SU-DHL-6 (cell line): ENCODE results near the gene IFI16.
A peak's percentile ranks its signal among the peaks of the same experiment; 100 is the strongest.

Experiments used
- H2AFZ ChIP-seq: fragments of 200-600 bp; sonication (generic); 2 replicates; pipeline ENCODE4 v1.6.1; 2014; ENCODE audit warnings: low read depth, mild to moderate bottlenecking, moderate library complexity, mixed read lengths, antibody characterized with exemption, low read length; ENCODE audit not compliant: severe bottlenecking
- H3F3A ChIP-seq: fragments of 200-600 bp; shearing (Covaris generic); 2 replicates; pipeline ENCODE4 v1.6.0; 2016; ENCODE audit warnings: antibody characterized with exemption, mild to moderate bottlenecking; ENCODE audit not compliant: insufficient read depth
- H3K27ac ChIP-seq: fragments of 200-600 bp; sonication (generic); 2 replicates; pipeline ENCODE4 v1.5.1; 2016; ENCODE audit warnings: low read depth, mild to moderate bottlenecking, low read length, moderate library complexity, mixed read lengths
- H3K27me3 ChIP-seq: fragments of 200-600 bp; sonication (generic), shearing (Covaris generic); 2 replicates; pipeline ENCODE4 v1.6.0; 2014; ENCODE audit warnings: mild to moderate bottlenecking, low read length
- H3K36me3 ChIP-seq: fragments of 200-600 bp; sonication (generic); 2 replicates; pipeline ENCODE4 v1.6.1; 2014; ENCODE audit warnings: mild to moderate bottlenecking, low read length, mixed read lengths
- H3K4me2 ChIP-seq: fragments of 300-600, 200-600 bp; shearing (Covaris generic), sonication (generic); 2 replicates; pipeline ENCODE4 v1.6.0; 2014; ENCODE audit warnings: low read length, low read depth, mild to moderate bottlenecking; ENCODE audit not compliant: poor library complexity, severe bottlenecking
- H3K4me3 ChIP-seq: fragments of 200-600 bp; sonication (generic); 2 replicates; pipeline ENCODE4 v1.5.1; 2014; ENCODE audit warnings: antibody characterized with exemption, low read length, mild to moderate bottlenecking, mixed read lengths; ENCODE audit not compliant: insufficient read depth, poor library complexity, severe bottlenecking
- H3K79me2 ChIP-seq: fragments of 200-600 bp; sonication (generic); 2 replicates; pipeline ENCODE4 v1.6.1; 2014; ENCODE audit warnings: mild to moderate bottlenecking, low read length, moderate library complexity; ENCODE audit not compliant: insufficient read depth
- H3K9ac ChIP-seq: fragments of 200-600 bp; sonication (generic); 2 replicates; pipeline ENCODE4 v1.7.0; 2014; ENCODE audit warnings: mild to moderate bottlenecking, low read length
- H3K9me2 ChIP-seq: fragments of 200-600 bp; sonication (generic); replicated peaks from 2 replicates; pipeline ENCODE4 v1.6.1; 2014; ENCODE audit warnings: low read length; ENCODE audit not compliant: insufficient read depth
- H3K9me3 ChIP-seq: fragments of 200-600 bp; sonication (generic); 2 replicates; pipeline ENCODE4 v1.6.1; 2014; ENCODE audit warnings: low read length, mixed read lengths; ENCODE audit not compliant: insufficient read depth
- H4K20me1 ChIP-seq: fragments of 200-600 bp; sonication (generic); 2 replicates; pipeline ENCODE4 v1.6.1; 2014; ENCODE audit warnings: low read depth, mild to moderate bottlenecking, antibody characterized with exemption, low read length, moderate library complexity, mixed read lengths
- EZH2phosphoT487 ChIP-seq: fragments of 200-600 bp; sonication (generic), shearing (Covaris generic); conservative IDR thresholded peaks from 2 replicates; pipeline ENCODE4 v1.6.1; 2018; ENCODE audit warnings: mild to moderate bottlenecking, antibody characterized with exemption, low read length, moderate library complexity, mixed read lengths
- TF ChIP-seq, protein P1 (sequence below): fragments of 200-600 bp; sonication (generic); IDR thresholded peaks from one replicate; pipeline ENCODE4 v1.5.1; 2017; ENCODE audit warnings: antibody characterized with exemption, mild to moderate bottlenecking, low read length, moderate library complexity; ENCODE audit not compliant: insufficient read depth, poor library complexity, severe bottlenecking

IFI16 gene

GRCh38 chr1:159051436-159051835 is 41.7 kb downstream of the IFI16 start:
- Histone ChIP-seq H3K9ac (no peak overlapping the region), H3K9me2 (no peaks in the 10 kb centered on the region), H3K79me2 (no peaks in the 10 kb centered on the region), H3K4me3 (no peak overlapping the region), H3K9me3 (no peaks in the 10 kb centered on the region), H2AFZ (no peak overlapping the region), H4K20me1 (no peaks in the 10 kb centered on the region), H3F3A (peaks cover 50% of the 10 kb centered on the region), H3K36me3 (peaks cover 65% of the 10 kb centered on the region), H3K27me3 (no peaks in the 10 kb centered on the region), H3K27ac (no peak overlapping the region), H3K4me2 (no peak overlapping the region)
- TF ChIP-seq EZH2phosphoT487 = no peak
- TF ChIP-seq, protein P1, sequence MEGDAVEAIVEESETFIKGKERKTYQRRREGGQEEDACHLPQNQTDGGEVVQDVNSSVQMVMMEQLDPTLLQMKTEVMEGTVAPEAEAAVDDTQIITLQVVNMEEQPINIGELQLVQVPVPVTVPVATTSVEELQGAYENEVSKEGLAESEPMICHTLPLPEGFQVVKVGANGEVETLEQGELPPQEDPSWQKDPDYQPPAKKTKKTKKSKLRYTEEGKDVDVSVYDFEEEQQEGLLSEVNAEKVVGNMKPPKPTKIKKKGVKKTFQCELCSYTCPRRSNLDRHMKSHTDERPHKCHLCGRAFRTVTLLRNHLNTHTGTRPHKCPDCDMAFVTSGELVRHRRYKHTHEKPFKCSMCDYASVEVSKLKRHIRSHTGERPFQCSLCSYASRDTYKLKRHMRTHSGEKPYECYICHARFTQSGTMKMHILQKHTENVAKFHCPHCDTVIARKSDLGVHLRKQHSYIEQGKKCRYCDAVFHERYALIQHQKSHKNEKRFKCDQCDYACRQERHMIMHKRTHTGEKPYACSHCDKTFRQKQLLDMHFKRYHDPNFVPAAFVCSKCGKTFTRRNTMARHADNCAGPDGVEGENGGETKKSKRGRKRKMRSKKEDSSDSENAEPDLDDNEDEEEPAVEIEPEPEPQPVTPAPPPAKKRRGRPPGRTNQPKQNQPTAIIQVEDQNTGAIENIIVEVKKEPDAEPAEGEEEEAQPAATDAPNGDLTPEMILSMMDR = no peak

GRCh38 chr1:159054427-159054826 is 44.7 kb downstream of the IFI16 start:
- TF ChIP-seq EZH2phosphoT487 = no peak
- TF ChIP-seq, protein P1 = no peak
- Histone ChIP-seq H3K27me3 (no peaks in the 10 kb centered on the region), H3K79me2 (no peaks in the 10 kb centered on the region), H3K4me3 (no peak overlapping the region), H3K4me2 (no peak overlapping the region), H3K27ac (peak overlapping the region; percentile 66), H3K9ac (no peak overlapping the region), H3K36me3 (peaks cover 61% of the 10 kb centered on the region), H4K20me1 (no peaks in the 10 kb centered on the region), H3K9me3 (no peaks in the 10 kb centered on the region), H2AFZ (no peak overlapping the region), H3F3A (peaks cover 68% of the 10 kb centered on the region), H3K9me2 (no peaks in the 10 kb centered on the region)

- no peak overlapping the region for H3K4me3 ChIP-seq
- H4K20me1 ChIP-seq = no peaks in the 10 kb centered on the region
- H3F3A ChIP-seq = peaks cover 72% of the 10 kb centered on the region
- no peak overlapping the region for H3K9ac ChIP-seq
- H3K27ac ChIP-seq = peak overlapping the region; percentile 66
- H3K27me3 ChIP-seq = no peaks in the 10 kb centered on the region
- H3K9me2 ChIP-seq = no peaks in the 10 kb centered on the region
- H3K4me2 ChIP-seq = peak overlapping the region; percentile 13
- no peaks in the 10 kb centered on the region for H3K9me3 ChIP-seq
- H3K79me2 ChIP-seq = no peaks in the 10 kb centered on the region
- TF ChIP-seq, protein P1 = no peak
- no peak for TF ChIP-seq EZH2phosphoT487
- peaks cover 61% of the 10 kb centered on the region for H3K36me3 ChIP-seq
- no peak overlapping the region for H2AFZ ChIP-seq
These were observed 45.5 kb downstream of the IFI16 start for GRCh38 chr1:159055181-159055641.
